WTC11 (cell line): ENCODE results near the gene MAP3K14. TPM values are rescaled to one million over a fixed set of nuclear protein-coding genes. Genes with fewer than 3 reads are reported as not detected.

Experiments
- ATAC-seq: fragments of 200-7000 bp; cut with Tn5 transposase; 2 replicates; pipeline ENCODE4 v1.10.0; 2021; ENCODE audit warnings: mild to moderate bottlenecking, moderate library complexity
- CTCF ChIA-PET: fragments of 300-600 bp; sonication (Branson Sonifier 250); formaldehyde crosslinking; loops from one replicate; lab custom pipeline; 2021; ENCODE audit warnings: antibody characterized with exemption; lab: Charles Lee
- POLR2A ChIA-PET: fragments of 350-600 bp; sonication (Branson Sonifier 250); formaldehyde crosslinking; loops from one replicate; lab custom pipeline; 2021; ENCODE audit warnings: antibody characterized with exemption; lab: Charles Lee
- DNase-seq: peaks from one replicate; pipeline ENCODE4 v3.0.0; 2021; ENCODE audit warnings: low spot score
- H3K27ac Mint-ChIP-seq: 2 replicates; pipeline ENCODE4 v1.8.0; 2021; ENCODE audit warnings: mixed read lengths
- H3K27me3 Mint-ChIP-seq: 2 replicates; pipeline ENCODE4 v1.8.0; 2021; ENCODE audit warnings: low read depth, mild to moderate bottlenecking, moderate library complexity, mixed read lengths
- H3K36me3 Mint-ChIP-seq: 2 replicates; pipeline ENCODE4 v1.8.0; 2021; ENCODE audit warnings: mixed read lengths
- H3K4me1 Mint-ChIP-seq: 2 replicates; pipeline ENCODE4 v1.8.0; 2022; ENCODE audit warnings: mixed read lengths
- H3K4me3 Mint-ChIP-seq: 2 replicates; pipeline ENCODE4 v1.8.0; 2021; ENCODE audit warnings: mild to moderate bottlenecking, moderate library complexity, mixed read lengths
- H3K9me3 Mint-ChIP-seq: 2 replicates; pipeline ENCODE4 v1.8.0; 2021; ENCODE audit warnings: mixed read lengths
- ATF2 ChIP-seq: sonication (generic); formaldehyde crosslinking; IDR thresholded peaks from 2 replicates; pipeline ENCODE4 v1.8.1; 2022; ENCODE audit warnings: low read depth, missing genetic modification reagents, borderline replicate concordance
- CBFB ChIP-seq: sonication (generic); formaldehyde crosslinking; IDR thresholded peaks from 2 replicates; pipeline ENCODE4 v1.8.1; 2022; ENCODE audit warnings: mild to moderate bottlenecking, low read depth, missing genetic modification reagents
- EMX1 ChIP-seq: fragments of 250-450 bp; sonication (Bioruptor Pico); IDR thresholded peaks from 2 replicates; pipeline ENCODE4 v1.8.0; 2021; ENCODE audit warnings: mild to moderate bottlenecking
- ETV6 ChIP-seq: sonication (generic); formaldehyde crosslinking; IDR thresholded peaks from 2 replicates; pipeline ENCODE4 v1.8.1; 2022; ENCODE audit warnings: mild to moderate bottlenecking, missing genetic modification reagents
- FOXK1 ChIP-seq: sonication (generic); formaldehyde crosslinking; IDR thresholded peaks from 2 replicates; pipeline ENCODE4 v1.8.0; 2022; ENCODE audit warnings: mild to moderate bottlenecking, moderate library complexity, missing genetic modification reagents
- FOXP1 ChIP-seq: sonication (generic); formaldehyde crosslinking; IDR thresholded peaks from 2 replicates; pipeline ENCODE4 v1.8.0; 2022; ENCODE audit warnings: missing genetic modification reagents, mild to moderate bottlenecking, moderate library complexity, borderline replicate concordance
- GABPB1 ChIP-seq: sonication (generic); formaldehyde crosslinking; IDR thresholded peaks from 2 replicates; pipeline ENCODE4 v1.8.1; 2023; ENCODE audit warnings: mild to moderate bottlenecking, missing genetic modification reagents
- MXD4 ChIP-seq: fragments of 250-450 bp; sonication (Bioruptor Pico); IDR thresholded peaks from 2 replicates; pipeline ENCODE4 v1.8.0; 2021; ENCODE audit warnings: mild to moderate bottlenecking, moderate library complexity, borderline replicate concordance
- NR1H2 ChIP-seq: sonication (generic); formaldehyde crosslinking; IDR thresholded peaks from 2 replicates; pipeline ENCODE4 v1.9.0; 2021; ENCODE audit warnings: mild to moderate bottlenecking, moderate library complexity, missing genetic modification reagents
- RELA ChIP-seq: sonication (generic); formaldehyde crosslinking; IDR thresholded peaks from 2 replicates; pipeline ENCODE4 v1.8.1; 2022; ENCODE audit warnings: missing genetic modification reagents, mild to moderate bottlenecking, borderline replicate concordance
- SOX15 ChIP-seq: fragments of 250-450 bp; sonication (Bioruptor Pico); IDR thresholded peaks from 2 replicates; pipeline ENCODE4 v1.9.0; 2021; ENCODE audit warnings: mild to moderate bottlenecking
- TEAD1 ChIP-seq: sonication (generic); formaldehyde crosslinking; IDR thresholded peaks from 2 replicates; pipeline ENCODE4 v1.8.0; 2022; ENCODE audit warnings: mild to moderate bottlenecking, missing genetic modification reagents
- ZNF263 ChIP-seq: sonication (generic); formaldehyde crosslinking; IDR thresholded peaks from 2 replicates; pipeline ENCODE4 v1.8.1; 2022; ENCODE audit warnings: low read depth, mild to moderate bottlenecking, moderate library complexity, missing genetic modification reagents
- total RNA-seq: library from RNA; stranded (reverse); gene quantifications from 3 replicates; pipeline ENCODE4 v1.2.3, GENCODE V29; 2021
- TF ChIP-seq, protein P1 (sequence below): fragments of 250-450 bp; sonication (Bioruptor Pico); IDR thresholded peaks from 2 replicates; pipeline ENCODE4 v1.9.0; 2021; ENCODE audit warnings: mild to moderate bottlenecking
- TF ChIP-seq, protein P2 (sequence below): sonication (generic); formaldehyde crosslinking; IDR thresholded peaks from 2 replicates; pipeline ENCODE4 v1.8.0; 2023; ENCODE audit warnings: missing genetic modification reagents, mild to moderate bottlenecking, borderline replicate concordance
- TF ChIP-seq, protein P3 (sequence below): fragments of 250-450 bp; sonication (Bioruptor Pico); IDR thresholded peaks from 2 replicates; pipeline ENCODE4 v1.8.0; 2021; ENCODE audit warnings: mild to moderate bottlenecking
- TF ChIP-seq, protein P4 (sequence below): fragments of 250-450 bp; sonication (Bioruptor Pico); IDR thresholded peaks from 2 replicates; pipeline ENCODE4 v2.1.2; 2022; ENCODE audit warnings: mild to moderate bottlenecking, moderate library complexity

MAP3K14 gene
- total RNA-seq, 1 experiment from 2014 or later, result 4.0 TPM

DNA sequence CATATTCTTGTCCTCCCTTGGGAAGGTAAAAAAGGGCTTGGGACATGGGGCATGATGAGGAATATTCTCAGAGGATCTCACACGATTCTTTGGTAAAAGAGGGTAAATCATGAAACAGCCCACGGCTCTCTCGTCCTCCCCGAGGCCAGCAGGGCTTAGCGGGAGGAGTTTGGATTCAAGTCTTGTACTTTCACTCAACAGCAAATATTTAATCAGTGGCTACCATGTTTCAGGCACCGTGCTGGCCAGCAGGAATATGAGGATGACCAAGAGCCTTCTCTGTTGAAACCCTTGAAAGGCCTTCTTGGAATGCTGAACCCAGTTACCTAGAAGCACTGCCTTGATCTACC is 8.8 kb downstream of the MAP3K14 start (continued):
- TF ChIP-seq, protein P1, sequence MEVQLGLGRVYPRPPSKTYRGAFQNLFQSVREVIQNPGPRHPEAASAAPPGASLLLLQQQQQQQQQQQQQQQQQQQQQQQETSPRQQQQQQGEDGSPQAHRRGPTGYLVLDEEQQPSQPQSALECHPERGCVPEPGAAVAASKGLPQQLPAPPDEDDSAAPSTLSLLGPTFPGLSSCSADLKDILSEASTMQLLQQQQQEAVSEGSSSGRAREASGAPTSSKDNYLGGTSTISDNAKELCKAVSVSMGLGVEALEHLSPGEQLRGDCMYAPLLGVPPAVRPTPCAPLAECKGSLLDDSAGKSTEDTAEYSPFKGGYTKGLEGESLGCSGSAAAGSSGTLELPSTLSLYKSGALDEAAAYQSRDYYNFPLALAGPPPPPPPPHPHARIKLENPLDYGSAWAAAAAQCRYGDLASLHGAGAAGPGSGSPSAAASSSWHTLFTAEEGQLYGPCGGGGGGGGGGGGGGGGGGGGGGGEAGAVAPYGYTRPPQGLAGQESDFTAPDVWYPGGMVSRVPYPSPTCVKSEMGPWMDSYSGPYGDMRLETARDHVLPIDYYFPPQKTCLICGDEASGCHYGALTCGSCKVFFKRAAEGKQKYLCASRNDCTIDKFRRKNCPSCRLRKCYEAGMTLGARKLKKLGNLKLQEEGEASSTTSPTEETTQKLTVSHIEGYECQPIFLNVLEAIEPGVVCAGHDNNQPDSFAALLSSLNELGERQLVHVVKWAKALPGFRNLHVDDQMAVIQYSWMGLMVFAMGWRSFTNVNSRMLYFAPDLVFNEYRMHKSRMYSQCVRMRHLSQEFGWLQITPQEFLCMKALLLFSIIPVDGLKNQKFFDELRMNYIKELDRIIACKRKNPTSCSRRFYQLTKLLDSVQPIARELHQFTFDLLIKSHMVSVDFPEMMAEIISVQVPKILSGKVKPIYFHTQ (CRISPR knock-in tag), result no peak
- TF ChIP-seq EMX1 (CRISPR knock-in tag) (no peak), ETV6 (no peak), TEAD1 (no peak), ZNF263 (CRISPR knock-in tag) (no peak), CBFB (CRISPR knock-in tag) (no peak), NR1H2 (CRISPR knock-in tag) (no peak), ATF2 (CRISPR knock-in tag) (no peak), FOXK1 (no peak), SOX15 (CRISPR knock-in tag) (no peak)
- TF ChIP-seq, protein P2, sequence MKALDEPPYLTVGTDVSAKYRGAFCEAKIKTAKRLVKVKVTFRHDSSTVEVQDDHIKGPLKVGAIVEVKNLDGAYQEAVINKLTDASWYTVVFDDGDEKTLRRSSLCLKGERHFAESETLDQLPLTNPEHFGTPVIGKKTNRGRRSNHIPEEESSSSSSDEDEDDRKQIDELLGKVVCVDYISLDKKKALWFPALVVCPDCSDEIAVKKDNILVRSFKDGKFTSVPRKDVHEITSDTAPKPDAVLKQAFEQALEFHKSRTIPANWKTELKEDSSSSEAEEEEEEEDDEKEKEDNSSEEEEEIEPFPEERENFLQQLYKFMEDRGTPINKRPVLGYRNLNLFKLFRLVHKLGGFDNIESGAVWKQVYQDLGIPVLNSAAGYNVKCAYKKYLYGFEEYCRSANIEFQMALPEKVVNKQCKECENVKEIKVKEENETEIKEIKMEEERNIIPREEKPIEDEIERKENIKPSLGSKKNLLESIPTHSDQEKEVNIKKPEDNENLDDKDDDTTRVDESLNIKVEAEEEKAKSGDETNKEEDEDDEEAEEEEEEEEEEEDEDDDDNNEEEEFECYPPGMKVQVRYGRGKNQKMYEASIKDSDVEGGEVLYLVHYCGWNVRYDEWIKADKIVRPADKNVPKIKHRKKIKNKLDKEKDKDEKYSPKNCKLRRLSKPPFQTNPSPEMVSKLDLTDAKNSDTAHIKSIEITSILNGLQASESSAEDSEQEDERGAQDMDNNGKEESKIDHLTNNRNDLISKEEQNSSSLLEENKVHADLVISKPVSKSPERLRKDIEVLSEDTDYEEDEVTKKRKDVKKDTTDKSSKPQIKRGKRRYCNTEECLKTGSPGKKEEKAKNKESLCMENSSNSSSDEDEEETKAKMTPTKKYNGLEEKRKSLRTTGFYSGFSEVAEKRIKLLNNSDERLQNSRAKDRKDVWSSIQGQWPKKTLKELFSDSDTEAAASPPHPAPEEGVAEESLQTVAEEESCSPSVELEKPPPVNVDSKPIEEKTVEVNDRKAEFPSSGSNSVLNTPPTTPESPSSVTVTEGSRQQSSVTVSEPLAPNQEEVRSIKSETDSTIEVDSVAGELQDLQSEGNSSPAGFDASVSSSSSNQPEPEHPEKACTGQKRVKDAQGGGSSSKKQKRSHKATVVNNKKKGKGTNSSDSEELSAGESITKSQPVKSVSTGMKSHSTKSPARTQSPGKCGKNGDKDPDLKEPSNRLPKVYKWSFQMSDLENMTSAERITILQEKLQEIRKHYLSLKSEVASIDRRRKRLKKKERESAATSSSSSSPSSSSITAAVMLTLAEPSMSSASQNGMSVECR (CRISPR knock-in tag), result no peak

- no peaks in the 10 kb centered on the region for H3K9me3 Mint-ChIP-seq
- ChIA-PET CTCF (interaction anchor here (1.1 to 2.0 kb wide), 4 partner anchors 9 to 118 kb away, joined by 5 to 8 read pairs (median 6); partner anchors contain the start of gene MAP3K14), POLR2A (interaction anchor here (1.9 kb wide), 1 partner anchor 159 kb away, joined by 4 read pairs; the partner anchor contains the start of gene HEXIM1)
- no peak for DNase-seq
- H3K4me1 Mint-ChIP-seq, result peaks cover 17% of the 10 kb centered on the region
- no peak overlapping the region; the same call in 1 of the 2 replicates for H3K27ac Mint-ChIP-seq
- peaks cover 5% of the 10 kb centered on the region; the same call in 1 of the 2 replicates for H3K36me3 Mint-ChIP-seq
- TF ChIP-seq MXD4 (CRISPR knock-in tag), result no peak
- no peak for ATAC-seq
- H3K4me3 Mint-ChIP-seq, result no peak overlapping the region
- no peaks in the 10 kb centered on the region for H3K27me3 Mint-ChIP-seq
Observed at GRCh38 chr17:45307290-45308015, 9.4 kb downstream of the MAP3K14 start.

DNA sequence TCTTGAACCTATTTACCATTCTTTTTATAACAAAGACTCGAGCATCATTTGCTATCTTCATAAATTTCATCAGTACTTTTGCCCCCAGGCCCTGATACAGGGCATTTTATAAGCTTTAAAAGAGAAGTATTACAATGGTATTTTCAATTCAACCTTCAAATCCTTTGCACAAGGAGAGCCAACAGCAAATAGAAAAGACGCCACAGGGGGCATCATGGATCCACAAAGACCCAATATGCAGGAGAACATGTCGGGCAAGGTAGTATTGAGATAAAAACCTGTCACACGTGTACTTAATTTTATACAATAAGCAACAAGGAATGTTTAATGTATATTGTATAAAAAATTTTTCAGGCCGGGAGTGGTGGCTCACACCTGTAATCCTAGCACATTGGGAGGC is 10.2 kb downstream of the MAP3K14 start:
- no peak for DNase-seq
- POLR2A ChIA-PET, result interaction anchor here (1.9 kb wide), 1 partner anchor 158 kb away, joined by 4 read pairs; the partner anchor contains the start of gene HEXIM1
- no peaks in the 10 kb centered on the region for H3K27me3 Mint-ChIP-seq
- H3K36me3 Mint-ChIP-seq, result peaks cover 5% of the 10 kb centered on the region; the same call in 1 of the 2 replicates
- CTCF ChIA-PET, result interaction anchor here (0.6 to 2.3 kb wide), 6 partner anchors 10 to 83 kb away, joined by 3 to 8 read pairs (median 4); partner anchors contain the start of gene MAP3K14
- peaks cover 12% of the 10 kb centered on the region for H3K4me1 Mint-ChIP-seq
- no peak for ATAC-seq
- H3K27ac Mint-ChIP-seq, result no peak overlapping the region
- H3K9me3 Mint-ChIP-seq, result no peaks in the 10 kb centered on the region
- H3K4me3 Mint-ChIP-seq, result no peak overlapping the region
- TF ChIP-seq EMX1 (CRISPR knock-in tag), result no peak
- TF ChIP-seq, protein P3, sequence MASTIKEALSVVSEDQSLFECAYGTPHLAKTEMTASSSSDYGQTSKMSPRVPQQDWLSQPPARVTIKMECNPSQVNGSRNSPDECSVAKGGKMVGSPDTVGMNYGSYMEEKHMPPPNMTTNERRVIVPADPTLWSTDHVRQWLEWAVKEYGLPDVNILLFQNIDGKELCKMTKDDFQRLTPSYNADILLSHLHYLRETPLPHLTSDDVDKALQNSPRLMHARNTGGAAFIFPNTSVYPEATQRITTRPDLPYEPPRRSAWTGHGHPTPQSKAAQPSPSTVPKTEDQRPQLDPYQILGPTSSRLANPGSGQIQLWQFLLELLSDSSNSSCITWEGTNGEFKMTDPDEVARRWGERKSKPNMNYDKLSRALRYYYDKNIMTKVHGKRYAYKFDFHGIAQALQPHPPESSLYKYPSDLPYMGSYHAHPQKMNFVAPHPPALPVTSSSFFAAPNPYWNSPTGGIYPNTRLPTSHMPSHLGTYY, result no peak
- TF ChIP-seq GABPB1 (CRISPR knock-in tag), result no peak
- no peak for TF ChIP-seq TEAD1
- no peak for TF ChIP-seq FOXP1 (CRISPR knock-in tag)
- TF ChIP-seq, protein P4, sequence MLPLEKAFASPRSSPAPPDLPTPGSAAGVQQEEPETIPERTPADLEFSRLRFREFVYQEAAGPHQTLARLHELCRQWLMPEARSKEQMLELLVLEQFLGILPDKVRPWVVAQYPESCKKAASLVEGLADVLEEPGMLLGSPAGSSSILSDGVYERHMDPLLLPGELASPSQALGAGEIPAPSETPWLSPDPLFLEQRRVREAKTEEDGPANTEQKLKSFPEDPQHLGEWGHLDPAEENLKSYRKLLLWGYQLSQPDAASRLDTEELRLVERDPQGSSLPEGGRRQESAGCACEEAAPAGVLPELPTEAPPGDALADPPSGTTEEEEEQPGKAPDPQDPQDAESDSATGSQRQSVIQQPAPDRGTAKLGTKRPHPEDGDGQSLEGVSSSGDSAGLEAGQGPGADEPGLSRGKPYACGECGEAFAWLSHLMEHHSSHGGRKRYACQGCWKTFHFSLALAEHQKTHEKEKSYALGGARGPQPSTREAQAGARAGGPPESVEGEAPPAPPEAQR (CRISPR knock-in tag), result no peak
- no peak for TF ChIP-seq RELA (CRISPR knock-in tag)
